H9 (cell line): ENCODE results near the gene IGFLR1. TPM values are rescaled to one million over a fixed set of nuclear protein-coding genes. Genes with fewer than 3 reads are reported as not detected.

Experiments
- DNase-seq: peaks from one replicate; pipeline ENCODE4 v3.0.0-alpha.2; 2017
- H2AFZ ChIP-seq: one replicate; pipeline ENCODE4 v1.6.1; 2013; ENCODE audit warnings: mild to moderate bottlenecking, low read length, control low read depth, moderate library complexity
- H2AK5ac ChIP-seq: 2 replicates; pipeline ENCODE4 v1.6.1; 2013; ENCODE audit warnings: low read length, control low read depth, mixed read lengths; ENCODE audit not compliant: insufficient read length
- H2BK120ac ChIP-seq: one replicate; pipeline ENCODE4 v1.6.1; 2013; ENCODE audit warnings: low read depth, mild to moderate bottlenecking, low read length, control low read depth, inconsistent platforms; ENCODE audit not compliant: poor library complexity, severe bottlenecking
- H2BK12ac ChIP-seq: 2 replicates; pipeline ENCODE4 v1.6.1; 2013; ENCODE audit warnings: low read length, control low read depth, mixed read lengths, low read depth; ENCODE audit not compliant: insufficient read length
- H2BK15ac ChIP-seq: 2 replicates; pipeline ENCODE4 v1.6.1; 2013; ENCODE audit warnings: low read depth, low read length, control low read depth
- H2BK20ac ChIP-seq: one replicate; pipeline ENCODE4 v1.6.1; 2013; ENCODE audit warnings: low read depth, mild to moderate bottlenecking, low read length, control low read depth, inconsistent platforms; ENCODE audit not compliant: poor library complexity, severe bottlenecking
- H2BK5ac ChIP-seq: 2 replicates; pipeline ENCODE4 v1.6.1; 2013; ENCODE audit warnings: low read length, control low read depth, mixed read lengths; ENCODE audit not compliant: insufficient read length
- H3K14ac ChIP-seq: 2 replicates; pipeline ENCODE4 v1.6.1; 2013; ENCODE audit warnings: low read length, control low read depth; ENCODE audit not compliant: insufficient read depth
- H3K18ac ChIP-seq: 2 replicates; pipeline ENCODE4 v1.6.1; 2013; ENCODE audit warnings: low read depth, mild to moderate bottlenecking, mixed read lengths, low read length, control low read depth; ENCODE audit not compliant: insufficient read length
- H3K23ac ChIP-seq: 2 replicates; pipeline ENCODE4 v1.6.1; 2013; ENCODE audit warnings: low read length, control low read depth, mixed read lengths, low read depth; ENCODE audit not compliant: insufficient read length
- H3K23me2 ChIP-seq: 2 replicates; pipeline ENCODE4 v1.6.1; 2013; ENCODE audit warnings: low read depth, mild to moderate bottlenecking, mixed read lengths, low read length, control low read depth; ENCODE audit not compliant: insufficient read length, poor library complexity, severe bottlenecking
- H3K27ac ChIP-seq: 2 replicates; pipeline ENCODE4 v1.5.1; 2013; ENCODE audit warnings: low read length, control low read depth, mixed read lengths, low read depth; ENCODE audit not compliant: insufficient read length
- H3K27me3 ChIP-seq: 2 replicates; pipeline ENCODE4 v1.6.1; 2013; ENCODE audit warnings: low read length, control low read depth, inconsistent platforms; ENCODE audit not compliant: insufficient read depth
- H3K4ac ChIP-seq: 2 replicates; pipeline ENCODE4 v1.6.1; 2013; ENCODE audit warnings: low read depth, mild to moderate bottlenecking, control low read depth, inconsistent platforms, low read length, moderate library complexity
- H3K4me1 ChIP-seq: 2 replicates; pipeline ENCODE4 v1.6.1; 2013; ENCODE audit warnings: low read length, control low read depth, inconsistent platforms; ENCODE audit not compliant: insufficient read depth
- H3K4me2 ChIP-seq: 2 replicates; pipeline ENCODE4 v1.6.1; 2013; ENCODE audit warnings: low read length, control low read depth, mixed read lengths; ENCODE audit not compliant: insufficient read length, insufficient read depth
- H3K56ac ChIP-seq: 2 replicates; pipeline ENCODE4 v1.6.1; 2013; ENCODE audit warnings: low read depth, mild to moderate bottlenecking, mixed read lengths, low read length, control low read depth; ENCODE audit not compliant: insufficient read length
- H3K79me1 ChIP-seq: 2 replicates; pipeline ENCODE4 v1.6.1; 2013; ENCODE audit warnings: low read depth, mild to moderate bottlenecking, moderate library complexity, low read length, control low read depth, inconsistent platforms; ENCODE audit not compliant: insufficient read depth, poor library complexity, severe bottlenecking
- H3K79me2 ChIP-seq: 2 replicates; pipeline ENCODE4 v1.6.1; 2013; ENCODE audit warnings: low read length, control low read depth, inconsistent platforms; ENCODE audit not compliant: insufficient read depth
- H3K9ac ChIP-seq: 2 replicates; pipeline ENCODE4 v1.6.1; 2013; ENCODE audit warnings: low read length, control low read depth, mixed read lengths; ENCODE audit not compliant: insufficient read length; ENCODE audit errors: extremely low read depth
- H3K9me3 ChIP-seq: one replicate; pipeline ENCODE4 v1.6.1; 2013; ENCODE audit warnings: low read depth, low read length, inconsistent platforms; ENCODE audit not compliant: control insufficient read depth
- H3T11ph ChIP-seq: one replicate; pipeline ENCODE4 v1.6.1; 2013; ENCODE audit warnings: mild to moderate bottlenecking, low read length, control low read depth, inconsistent platforms
- H4K20me1 ChIP-seq: one replicate; pipeline ENCODE4 v1.6.1; 2013; ENCODE audit not compliant: control insufficient read depth, insufficient read length, insufficient read depth
- H4K5ac ChIP-seq: 2 replicates; pipeline ENCODE4 v1.6.1; 2013; ENCODE audit warnings: low read depth, mild to moderate bottlenecking, mixed read lengths, low read length, control low read depth; ENCODE audit not compliant: insufficient read length
- H4K8ac ChIP-seq: replicated peaks from 2 replicates; pipeline ENCODE4 v1.6.1; 2013; ENCODE audit warnings: low read length, control low read depth, mixed read lengths, low read depth; ENCODE audit not compliant: insufficient read length
- H4K91ac ChIP-seq: 2 replicates; pipeline ENCODE4 v1.6.1; 2013; ENCODE audit warnings: low read depth, mild to moderate bottlenecking, moderate library complexity, mixed read lengths, low read length, control low read depth; ENCODE audit not compliant: insufficient read length
- H3K27ac Mint-ChIP-seq, 3 experiments: 2 replicates in 2 of 3; 3 replicates in 1 of 3; pipeline ENCODE4 v1.8.0; 2020 to 2021; ENCODE audit warnings: mixed read lengths in 3 of 3, mild to moderate bottlenecking in 1 of 3, moderate library complexity in 1 of 3
- H3K27me3 Mint-ChIP-seq: 2 replicates; pipeline ENCODE4 v1.8.0; 2021; ENCODE audit warnings: low read depth, mild to moderate bottlenecking, moderate library complexity, mixed read lengths
- H3K36me3 Mint-ChIP-seq, 3 experiments: 2 replicates in 2 of 3; 3 replicates in 1 of 3; pipeline ENCODE4 v1.8.0; 2020 to 2021; ENCODE audit warnings: low read depth in 3 of 3, mixed read lengths in 3 of 3; ENCODE audit not compliant: insufficient read depth in 1 of 3
- H3K4me1 Mint-ChIP-seq, 2 experiments: 2 replicates each; pipeline ENCODE4 v1.8.0; 2020; ENCODE audit warnings: mixed read lengths in 2 of 2
- H3K4me3 Mint-ChIP-seq, 2 experiments: 2 replicates in 1 of 2; 3 replicates in 1 of 2; pipeline ENCODE4 v1.8.0; 2020 to 2021; ENCODE audit warnings: mild to moderate bottlenecking in 2 of 2, mixed read lengths in 2 of 2, moderate library complexity in 1 of 2
- H3K9me3 Mint-ChIP-seq, 2 experiments: 2 replicates in 1 of 2; 3 replicates in 1 of 2; pipeline ENCODE4 v1.8.0; 2020; ENCODE audit warnings: mild to moderate bottlenecking in 2 of 2, mixed read lengths in 2 of 2, moderate library complexity in 1 of 2
- WGBS: extraction: QIAGEN DNeasy Blood & Tissue Kit; methylation state at CpG from one replicate; pipeline ENCODE4 v1.1.7; 2013; ENCODE audit warnings: missing lambda C conversion rate, low lambda C conversion rate, mixed read lengths; ENCODE audit not compliant: insufficient read length; ENCODE audit errors: extremely low coverage; 5-methylcytosine and 5-hydroxymethylcytosine counted together
- total RNA-seq: library from RNA; stranded (reverse); gene quantifications from 2 replicates; pipeline ENCODE4 v1.2.1, GENCODE V29; 2021
- TF ChIP-seq, protein P1 (sequence below): fragments of 200-600 bp; sonication (generic); conservative IDR thresholded peaks from 3 replicates; pipeline ENCODE4 v1.8.0; 2021; ENCODE audit warnings: antibody characterized with exemption, mild to moderate bottlenecking

IGFLR1 gene
- total RNA-seq, 1 experiment from 2014 or later, result 2.9 TPM

DNA sequence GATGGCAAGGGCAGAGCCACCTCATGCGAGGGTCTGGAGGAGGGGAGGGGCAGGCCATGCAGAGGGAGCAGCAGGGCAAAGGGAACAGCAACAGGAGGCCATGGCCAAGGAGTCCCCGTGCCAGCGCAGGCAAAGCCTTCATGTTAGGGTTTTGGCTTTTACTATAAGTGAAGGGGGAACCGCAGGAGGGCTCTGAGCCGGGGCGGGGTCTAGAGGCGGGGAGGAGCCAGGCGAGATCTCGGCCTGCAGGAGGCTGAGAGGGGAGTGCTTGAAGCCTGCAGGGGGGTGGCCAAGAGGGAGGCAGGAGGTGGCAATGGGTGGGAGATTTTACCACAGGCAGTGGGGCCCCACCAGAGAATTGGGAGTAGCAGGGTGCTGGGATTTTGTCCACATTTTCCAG is 39.4 kb upstream of the IGFLR1 start:
- no peak overlapping the region for H2BK5ac ChIP-seq
- H3K27ac ChIP-seq, result no peak overlapping the region
- no peak overlapping the region for H4K8ac ChIP-seq
- H4K5ac ChIP-seq, result no peak overlapping the region
- H2BK15ac ChIP-seq, result no peak overlapping the region
- H2AK5ac ChIP-seq, result no peak overlapping the region
- H3K14ac ChIP-seq, result no peak overlapping the region
- no peaks in the 10 kb centered on the region for H3K9me3 ChIP-seq
- H3K79me1 ChIP-seq, result no peaks in the 10 kb centered on the region
- H3K4ac ChIP-seq, result no peak overlapping the region
- H3T11ph ChIP-seq, result no peak overlapping the region
- DNase-seq, result no peak
- H3K27me3 ChIP-seq, result no peaks in the 10 kb centered on the region
- TF ChIP-seq, protein P1, sequence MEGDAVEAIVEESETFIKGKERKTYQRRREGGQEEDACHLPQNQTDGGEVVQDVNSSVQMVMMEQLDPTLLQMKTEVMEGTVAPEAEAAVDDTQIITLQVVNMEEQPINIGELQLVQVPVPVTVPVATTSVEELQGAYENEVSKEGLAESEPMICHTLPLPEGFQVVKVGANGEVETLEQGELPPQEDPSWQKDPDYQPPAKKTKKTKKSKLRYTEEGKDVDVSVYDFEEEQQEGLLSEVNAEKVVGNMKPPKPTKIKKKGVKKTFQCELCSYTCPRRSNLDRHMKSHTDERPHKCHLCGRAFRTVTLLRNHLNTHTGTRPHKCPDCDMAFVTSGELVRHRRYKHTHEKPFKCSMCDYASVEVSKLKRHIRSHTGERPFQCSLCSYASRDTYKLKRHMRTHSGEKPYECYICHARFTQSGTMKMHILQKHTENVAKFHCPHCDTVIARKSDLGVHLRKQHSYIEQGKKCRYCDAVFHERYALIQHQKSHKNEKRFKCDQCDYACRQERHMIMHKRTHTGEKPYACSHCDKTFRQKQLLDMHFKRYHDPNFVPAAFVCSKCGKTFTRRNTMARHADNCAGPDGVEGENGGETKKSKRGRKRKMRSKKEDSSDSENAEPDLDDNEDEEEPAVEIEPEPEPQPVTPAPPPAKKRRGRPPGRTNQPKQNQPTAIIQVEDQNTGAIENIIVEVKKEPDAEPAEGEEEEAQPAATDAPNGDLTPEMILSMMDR, result no peak
- H4K20me1 ChIP-seq, result no peaks in the 10 kb centered on the region
- H3K4me1 ChIP-seq, result peaks cover 2% of the 10 kb centered on the region; the same call in 1 of the 2 replicates
- H3K9ac ChIP-seq, result no peak overlapping the region
- H3K23me2 ChIP-seq, result peaks cover 7% of the 10 kb centered on the region
- H3K23ac ChIP-seq, result no peak overlapping the region
- H3K4me3 Mint-ChIP-seq, result no peak overlapping the region; a peak in 1 of 5 replicates
- no peak overlapping the region for H2BK12ac ChIP-seq
- H2BK120ac ChIP-seq, result no peak overlapping the region
- no peak overlapping the region for H4K91ac ChIP-seq
- no peaks in the 10 kb centered on the region for H3K79me2 ChIP-seq
- H3K27me3 Mint-ChIP-seq, result peaks cover 15% of the 10 kb centered on the region
- peaks cover 0 to 8% (median 2%) of the 10 kb centered on the region in 3 experiments; a peak in 1 of 7 replicates for H3K36me3 Mint-ChIP-seq
- no peak overlapping the region for H3K4me2 ChIP-seq
- H3K9me3 Mint-ChIP-seq, result no peaks in the 10 kb centered on the region; a peak in 1 of 5 replicates
- no peak overlapping the region for H3K18ac ChIP-seq
- H3K4me1 Mint-ChIP-seq, result peaks cover 35 to 49% of the 10 kb centered on the region in 2 experiments
- no peak overlapping the region for H3K27ac Mint-ChIP-seq
- no CpG with 5 or more reads among the region's 9 CpGs for WGBS
- H2AFZ ChIP-seq, result no peak overlapping the region
- no peak overlapping the region for H3K56ac ChIP-seq
- no peak overlapping the region for H2BK20ac ChIP-seq
